ENCODE results near the gene RCBTB1.

GRCh38 chr13:49629947-49630346, 44.6 kb upstream of the RCBTB1 start:
- TF ChIP-seq, protein P1, sequence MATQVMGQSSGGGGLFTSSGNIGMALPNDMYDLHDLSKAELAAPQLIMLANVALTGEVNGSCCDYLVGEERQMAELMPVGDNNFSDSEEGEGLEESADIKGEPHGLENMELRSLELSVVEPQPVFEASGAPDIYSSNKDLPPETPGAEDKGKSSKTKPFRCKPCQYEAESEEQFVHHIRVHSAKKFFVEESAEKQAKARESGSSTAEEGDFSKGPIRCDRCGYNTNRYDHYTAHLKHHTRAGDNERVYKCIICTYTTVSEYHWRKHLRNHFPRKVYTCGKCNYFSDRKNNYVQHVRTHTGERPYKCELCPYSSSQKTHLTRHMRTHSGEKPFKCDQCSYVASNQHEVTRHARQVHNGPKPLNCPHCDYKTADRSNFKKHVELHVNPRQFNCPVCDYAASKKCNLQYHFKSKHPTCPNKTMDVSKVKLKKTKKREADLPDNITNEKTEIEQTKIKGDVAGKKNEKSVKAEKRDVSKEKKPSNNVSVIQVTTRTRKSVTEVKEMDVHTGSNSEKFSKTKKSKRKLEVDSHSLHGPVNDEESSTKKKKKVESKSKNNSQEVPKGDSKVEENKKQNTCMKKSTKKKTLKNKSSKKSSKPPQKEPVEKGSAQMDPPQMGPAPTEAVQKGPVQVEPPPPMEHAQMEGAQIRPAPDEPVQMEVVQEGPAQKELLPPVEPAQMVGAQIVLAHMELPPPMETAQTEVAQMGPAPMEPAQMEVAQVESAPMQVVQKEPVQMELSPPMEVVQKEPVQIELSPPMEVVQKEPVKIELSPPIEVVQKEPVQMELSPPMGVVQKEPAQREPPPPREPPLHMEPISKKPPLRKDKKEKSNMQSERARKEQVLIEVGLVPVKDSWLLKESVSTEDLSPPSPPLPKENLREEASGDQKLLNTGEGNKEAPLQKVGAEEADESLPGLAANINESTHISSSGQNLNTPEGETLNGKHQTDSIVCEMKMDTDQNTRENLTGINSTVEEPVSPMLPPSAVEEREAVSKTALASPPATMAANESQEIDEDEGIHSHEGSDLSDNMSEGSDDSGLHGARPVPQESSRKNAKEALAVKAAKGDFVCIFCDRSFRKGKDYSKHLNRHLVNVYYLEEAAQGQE (IDR thresholded peaks at IDR 0.05; ENCODE audit: insufficient read depth in 1 of 2, low read depth in 2 of 2, low read length in 2 of 2): no peak
- no peak for TF ChIP-seq TAF1 (IDR thresholded peaks at IDR 0.05; ENCODE audit: borderline replicate concordance, insufficient read depth, low read length)
- TF ChIP-seq POLR2AphosphoS5 (IDR thresholded peaks at IDR 0.05; ENCODE audit: low read depth, low read length): no peak
